HG03457 (cell line): ENCODE measurements around the gene TOR1AIP1.
"Not testable (repeated sequence)": the region's sequence is repeated elsewhere in the genome, so short reads cannot be mapped to it uniquely, and the experiment has no call there.

Experiments used
- ATAC-seq: cut with Tn5 transposase; IDR thresholded peaks from one replicate; pipeline ENCODE4 v1.9.1; 2021; ENCODE audit warnings: moderate number of reproducible peaks; ENCODE audit not compliant: unreplicated experiment

The TOR1AIP1 gene

DNA sequence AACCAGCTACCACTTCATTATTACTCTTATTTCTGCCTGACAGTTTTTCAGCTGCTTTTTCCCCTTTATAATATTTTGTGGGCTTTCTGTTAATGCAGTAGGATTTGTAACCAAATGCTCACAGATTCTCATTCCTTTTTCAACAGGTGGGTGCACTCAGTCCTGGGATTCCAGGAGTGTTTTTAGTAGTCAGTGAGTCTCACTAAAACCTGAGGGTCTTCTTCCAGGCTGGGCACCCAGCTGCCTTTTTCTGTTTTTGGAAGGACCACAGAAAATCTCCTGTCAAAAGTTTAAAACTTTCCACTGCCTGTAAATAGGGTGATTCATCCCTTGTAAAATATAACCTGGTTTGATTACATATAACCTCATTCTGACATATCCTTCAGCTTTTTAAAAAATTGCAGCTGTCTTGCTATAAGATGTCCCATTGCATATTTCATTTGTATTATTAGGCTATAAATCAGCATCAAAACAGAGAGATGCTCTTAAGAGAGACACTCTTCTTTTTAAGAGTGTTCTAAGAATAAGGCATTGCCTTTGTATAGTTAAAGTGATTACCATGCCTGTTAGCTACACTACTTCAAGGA lies 55.7 kb downstream of the TOR1AIP1 start:
- ATAC-seq, result no peak

DNA sequence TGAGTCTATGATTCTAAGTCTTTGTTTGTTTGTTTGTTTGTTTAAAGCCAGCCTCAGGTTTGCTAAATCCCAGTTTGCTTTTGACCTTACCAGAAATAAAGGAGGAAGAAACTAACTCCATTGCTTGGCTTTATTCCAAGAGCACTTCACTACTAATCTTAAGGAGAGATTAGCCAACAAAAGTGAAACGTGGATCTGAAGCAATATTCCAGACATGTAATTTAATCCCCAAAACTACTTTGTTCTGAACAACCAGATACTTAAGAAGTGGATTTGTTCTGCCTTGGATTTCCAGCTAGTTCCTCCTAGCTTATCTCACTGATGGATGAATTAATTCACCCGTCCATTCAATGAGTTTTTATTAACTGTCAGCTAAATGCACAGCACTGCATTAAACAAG lies 56.7 kb downstream of the TOR1AIP1 start:
- ATAC-seq, result no peak

- no peak for ATAC-seq
Observed at GRCh38 chr1:179939941-179940340, 57.9 kb downstream of the TOR1AIP1 start.

GRCh38 chr1:179941454-179941853 lies 59.4 kb downstream of the TOR1AIP1 start:
- no peak for ATAC-seq

DNA sequence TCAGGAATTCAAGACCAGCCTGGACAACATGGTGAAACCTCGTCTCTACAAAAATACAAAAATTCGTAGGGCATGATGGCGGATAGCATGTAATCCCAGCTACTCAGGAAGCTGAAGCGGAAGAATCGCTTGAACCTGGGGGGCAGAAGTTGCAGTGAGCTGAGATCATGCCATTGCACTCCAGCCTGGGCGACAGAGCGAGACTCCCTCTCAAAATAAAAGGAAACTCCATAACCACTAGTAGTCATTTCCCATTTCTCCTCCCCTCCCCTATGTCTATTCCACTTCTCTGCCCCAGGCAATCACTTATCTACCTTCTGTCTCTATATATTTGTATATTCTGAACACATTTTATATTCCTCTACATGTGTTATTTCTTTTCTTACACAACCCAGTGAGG lies 68.6 kb downstream of the TOR1AIP1 start:
- no peak for ATAC-seq

GRCh38 chr1:179951383-179952144 lies 69.5 kb downstream of the TOR1AIP1 start:
- ATAC-seq, result no peak

DNA sequence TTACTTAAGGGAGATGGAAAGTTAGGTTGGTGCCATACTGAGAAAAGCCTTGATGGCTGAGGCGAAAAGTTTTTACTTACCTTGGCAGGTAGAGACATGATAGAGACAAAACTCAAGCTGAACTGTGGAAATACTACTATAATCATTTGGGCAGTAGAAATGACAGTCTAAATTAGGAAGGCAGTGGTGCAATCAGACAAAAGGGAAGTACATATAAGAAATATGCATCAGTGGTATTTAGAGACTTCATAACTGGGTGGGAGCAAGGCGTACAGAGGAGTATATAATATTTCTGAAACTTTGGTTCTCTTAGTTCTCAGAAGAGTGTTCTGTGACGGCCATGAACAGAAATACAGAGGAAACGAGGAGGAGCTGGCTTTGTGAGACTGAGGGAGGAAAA lies 70.1 kb downstream of the TOR1AIP1 start:
- ATAC-seq, result no peak

- no peak for ATAC-seq
Observed at GRCh38 chr1:179953974-179954492, 71.9 kb downstream of the TOR1AIP1 start.

DNA sequence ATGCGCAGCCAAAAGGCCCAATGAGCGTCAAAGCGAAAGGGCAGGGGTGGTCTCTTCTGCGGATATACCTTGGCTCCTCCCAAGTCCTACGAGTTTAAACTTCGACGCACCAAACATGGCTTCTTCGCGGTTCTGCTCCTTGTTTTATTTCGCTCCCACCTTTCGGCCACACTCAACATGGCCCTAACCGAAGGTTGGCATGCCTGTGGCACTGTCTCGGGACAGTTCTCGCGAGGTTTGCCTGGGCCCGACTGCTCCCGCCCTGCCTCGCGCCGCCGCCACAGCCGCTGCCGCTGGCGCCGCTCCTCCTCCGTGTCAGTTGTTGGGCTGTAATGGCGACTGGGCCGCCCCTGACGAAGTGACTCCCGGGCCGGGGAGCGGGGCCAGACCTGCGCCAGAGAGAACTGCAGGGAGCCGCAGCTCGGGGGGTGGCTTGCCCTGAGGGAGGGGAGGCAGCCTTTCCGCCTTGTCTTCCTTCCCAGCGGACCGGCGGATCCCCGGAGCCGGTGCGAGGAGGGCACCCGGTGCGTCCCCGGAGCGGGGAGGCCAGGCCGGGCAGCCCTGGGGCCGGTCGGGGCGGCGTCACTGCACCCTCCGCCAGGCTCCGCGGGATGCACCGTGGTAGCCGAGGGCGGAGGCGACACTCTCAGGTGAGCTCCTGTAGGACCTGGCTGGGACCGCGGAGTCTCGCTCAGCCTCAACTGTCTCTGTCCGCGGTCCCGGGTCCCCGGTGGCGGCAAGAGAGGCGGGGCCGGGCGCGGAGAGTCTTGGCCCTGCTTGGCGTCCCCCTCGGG lies 72.6 kb downstream of the TOR1AIP1 start, which contains the start of gene CEP350:
Gene CEP350 (plus strand): TSS at position 318 of the 794 bp plus-strand sequence. CDS start 31,372 bp downstream, outside the sequence.
- ATAC-seq, result peak; percentile 86

DNA sequence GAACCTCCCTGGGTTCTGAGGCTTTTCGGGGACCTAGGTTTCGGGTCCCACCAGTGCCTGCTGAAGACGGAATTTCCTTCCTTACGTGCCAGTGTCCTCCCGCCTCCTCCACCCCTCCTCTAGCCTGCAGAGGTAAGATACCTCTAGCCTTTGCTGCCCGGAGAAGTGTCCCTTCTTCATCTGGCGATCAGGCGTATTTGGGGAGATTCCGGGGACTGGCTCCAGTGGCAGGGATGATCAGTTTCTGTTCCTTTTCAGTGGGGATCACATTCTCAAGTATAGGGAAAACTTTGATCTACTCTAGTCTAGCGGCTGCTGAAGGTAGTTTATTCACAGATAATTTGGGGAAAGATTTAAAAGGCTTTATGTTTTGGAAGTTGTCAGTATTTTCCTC lies 73.2 kb downstream of the TOR1AIP1 start:
- ATAC-seq, result peak; percentile 0

DNA sequence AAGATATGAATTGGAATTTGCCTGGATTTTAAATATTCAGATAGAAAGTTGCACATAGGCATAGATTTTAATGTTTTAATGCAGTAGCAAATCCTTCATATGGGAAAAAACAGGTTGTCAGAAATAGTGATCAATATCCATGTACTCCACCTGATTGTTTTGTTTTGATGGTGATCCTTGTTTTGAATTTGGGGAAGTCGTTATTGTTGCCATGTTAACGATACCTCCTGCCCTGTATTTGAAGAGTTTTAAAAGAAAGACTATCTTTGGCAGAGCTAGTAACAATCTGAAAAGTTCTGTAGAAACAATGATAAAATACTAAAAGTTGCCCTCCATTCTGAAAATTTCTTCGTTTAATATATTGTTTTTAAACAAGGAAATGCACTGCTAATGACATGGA lies 73.6 kb downstream of the TOR1AIP1 start:
- no peak for ATAC-seq

GRCh38 chr1:179958359-179958758 lies 76.3 kb downstream of the TOR1AIP1 start:
- no peak for ATAC-seq

- not testable (repeated sequence) for ATAC-seq
Observed at GRCh38 chr1:179962168-179962567, 80.1 kb downstream of the TOR1AIP1 start.

DNA sequence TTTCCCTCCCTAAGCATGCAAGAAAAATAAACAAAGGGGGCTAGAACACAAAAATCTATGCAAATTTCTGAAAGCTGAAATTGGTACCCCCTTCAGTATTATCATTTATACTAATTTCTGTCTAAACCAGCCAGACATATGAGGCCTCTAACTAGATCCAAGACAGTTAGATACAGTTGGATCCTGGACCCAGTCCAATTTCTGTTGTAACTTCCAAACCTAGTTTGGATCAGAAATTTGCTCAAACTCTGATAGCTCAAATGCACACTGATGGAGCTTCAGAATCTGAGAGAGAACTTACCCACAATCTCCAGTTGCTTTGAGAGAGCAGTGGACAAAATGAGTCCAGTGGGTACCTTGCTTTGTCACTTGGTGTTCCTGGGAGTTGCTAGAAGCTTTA lies 84.5 kb downstream of the TOR1AIP1 start:
- ATAC-seq, result no peak

GRCh38 chr1:179968284-179968993 lies 86.4 kb downstream of the TOR1AIP1 start:
- no peak for ATAC-seq

GRCh38 chr1:179968994-179969919 lies 87.2 kb downstream of the TOR1AIP1 start:
- no peak for ATAC-seq
